Activated T-helper 2 cell treated with anti-CD3 and anti-CD28 coated beads, Interferon-gamma antibody, Interleukin-2, Interleukin-4, amounts not matched to agents 10 μg/mL and 5 μg/mL and 100 μg/mL, durations not matched to agents 14 hours and 24 hours and 36 hours (primary cell): ENCODE data around the gene MEOX1. TPM values are rescaled to one million over a fixed set of nuclear protein-coding genes. Genes with fewer than 3 reads are reported as not detected.
"Not testable (repeated sequence)": the region's sequence is repeated elsewhere in the genome, so short reads cannot be mapped to it uniquely, and the experiment has no call there.

ENCODE experiments used
- DNase-seq: peaks from one replicate; pipeline ENCODE4 v3.0.0; 2021; ENCODE audit warnings: low spot score
- H3K27ac Mint-ChIP-seq: one replicate; pipeline ENCODE4 v1.8.0; 2021; ENCODE audit warnings: mixed read lengths
- H3K27me3 Mint-ChIP-seq: one replicate; pipeline ENCODE4 v1.8.0; 2021; ENCODE audit warnings: low read depth, mixed read lengths
- H3K36me3 Mint-ChIP-seq: one replicate; pipeline ENCODE4 v1.8.0; 2021; ENCODE audit warnings: low read depth, mixed read lengths
- H3K4me1 Mint-ChIP-seq: one replicate; pipeline ENCODE4 v1.8.0; 2021; ENCODE audit warnings: low read depth, mixed read lengths
- H3K4me3 Mint-ChIP-seq: one replicate; pipeline ENCODE4 v1.8.0; 2021; ENCODE audit warnings: low read depth, mild to moderate bottlenecking, moderate library complexity, mixed read lengths
- H3K9me3 Mint-ChIP-seq: one replicate; pipeline ENCODE4 v1.8.0; 2021; ENCODE audit warnings: mixed read lengths
- intact Hi-C: fragments of 100-400 bp; cut with micrococcal nuclease; formaldehyde crosslinking; loops from one replicate; pipeline ENCODE4 v1.15.1; 2023
- total RNA-seq: library from RNA; stranded (reverse); gene quantifications from 2 replicates; pipeline ENCODE4 v1.2.3, GENCODE V29; 2022

Gene MEOX1
- total RNA-seq, 1 donor from 2014 or later: 1.8 TPM

GRCh38 chr17:43602556-43602955, 59.2 kb downstream of the MEOX1 start:
- H3K27me3 Mint-ChIP-seq, H3K4me1 Mint-ChIP-seq, H3K36me3 Mint-ChIP-seq: not testable (repeated sequence)

GRCh38 chr17:43601280-43602039, 60.3 kb downstream of the MEOX1 start:
- Mint-ChIP-seq H3K27me3 (peaks cover 10% of the 10 kb centered on the region), H3K36me3 (no peaks in the 10 kb centered on the region), H3K4me3 (no peak overlapping the region), H3K27ac (no peak overlapping the region), H3K9me3 (no peaks in the 10 kb centered on the region), H3K4me1 (no peaks in the 10 kb centered on the region)
- DNase-seq: no peak
- intact Hi-C loops: no loop called here

More at GRCh38 chr17:43602556-43602955, 59.2 kb downstream of the MEOX1 start:
- H3K4me3 Mint-ChIP-seq, H3K27ac Mint-ChIP-seq, intact Hi-C loops, H3K9me3 Mint-ChIP-seq, DNase-seq: not testable (repeated sequence)

- Mint-ChIP-seq H3K27me3 (peaks cover 16% of the 10 kb centered on the region), H3K4me3 (no peak overlapping the region), H3K9me3 (no peaks in the 10 kb centered on the region), H3K4me1 (no peaks in the 10 kb centered on the region), H3K27ac (no peak overlapping the region), H3K36me3 (no peaks in the 10 kb centered on the region)
- no peak for DNase-seq
- intact Hi-C loops: no loop called here
These were observed 61.9 kb downstream of the MEOX1 start for GRCh38 chr17:43599835-43600234.

- H3K27me3 Mint-ChIP-seq: peaks cover 16% of the 10 kb centered on the region
- H3K36me3 Mint-ChIP-seq: no peaks in the 10 kb centered on the region
- no peaks in the 10 kb centered on the region for H3K9me3 Mint-ChIP-seq
- intact Hi-C loops: no loop called here
- H3K27ac Mint-ChIP-seq: no peak overlapping the region
- no peak for DNase-seq
- no peaks in the 10 kb centered on the region for H3K4me1 Mint-ChIP-seq
- no peak overlapping the region for H3K4me3 Mint-ChIP-seq
These were observed 62.7 kb downstream of the MEOX1 start for GRCh38 chr17:43599046-43599395.

- intact Hi-C loops: no loop called here
- Mint-ChIP-seq H3K27ac (no peak overlapping the region), H3K4me3 (no peak overlapping the region), H3K27me3 (peaks cover 16% of the 10 kb centered on the region), H3K9me3 (no peaks in the 10 kb centered on the region), H3K4me1 (no peaks in the 10 kb centered on the region), H3K36me3 (no peaks in the 10 kb centered on the region)
- no peak for DNase-seq
These were observed 63.2 kb downstream of the MEOX1 start for GRCh38 chr17:43598357-43599045.

- Mint-ChIP-seq H3K4me1 (no peaks in the 10 kb centered on the region), H3K27me3 (peaks cover 16% of the 10 kb centered on the region), H3K4me3 (no peak overlapping the region), H3K36me3 (no peaks in the 10 kb centered on the region), H3K27ac (no peak overlapping the region), H3K9me3 (no peaks in the 10 kb centered on the region)
- DNase-seq: no peak
- intact Hi-C loops: no loop called here
These were observed 63.9 kb downstream of the MEOX1 start for GRCh38 chr17:43597624-43598356.

- Mint-ChIP-seq H3K9me3 (no peaks in the 10 kb centered on the region), H3K36me3 (no peaks in the 10 kb centered on the region)
These were observed 66.3 kb downstream of the MEOX1 start for GRCh38 chr17:43595466-43595865.

GRCh38 chr17:43591779-43592562, 69.8 kb downstream of the MEOX1 start:
- DNase-seq: no peak
- Mint-ChIP-seq H3K9me3 (no peaks in the 10 kb centered on the region), H3K27ac (no peak overlapping the region), H3K36me3 (no peaks in the 10 kb centered on the region), H3K4me1 (no peaks in the 10 kb centered on the region), H3K27me3 (peaks cover 8% of the 10 kb centered on the region), H3K4me3 (no peak overlapping the region)
- intact Hi-C loops: no loop called here

More at GRCh38 chr17:43595466-43595865, 66.3 kb downstream of the MEOX1 start:
- no peak overlapping the region for H3K4me3 Mint-ChIP-seq
- DNase-seq: no peak
- intact Hi-C loops: no loop called here
- H3K27me3 Mint-ChIP-seq: peaks cover 13% of the 10 kb centered on the region
- no peak overlapping the region for H3K27ac Mint-ChIP-seq
- H3K4me1 Mint-ChIP-seq: no peaks in the 10 kb centered on the region

GRCh38 chr17:43591001-43591400, 70.7 kb downstream of the MEOX1 start:
- H3K36me3 Mint-ChIP-seq: no peaks in the 10 kb centered on the region
- no peaks in the 10 kb centered on the region for H3K9me3 Mint-ChIP-seq
- DNase-seq: no peak
- H3K27ac Mint-ChIP-seq: no peak overlapping the region
- H3K27me3 Mint-ChIP-seq: peaks cover 1% of the 10 kb centered on the region
- intact Hi-C loops: no loop called here
- H3K4me3 Mint-ChIP-seq: no peak overlapping the region
- H3K4me1 Mint-ChIP-seq: no peaks in the 10 kb centered on the region

Other genes with a start within 250 kb of the MEOX1 start
- gene DHX8, start 177.9 kb downstream of the MEOX1 start, total RNA-seq: 53.2 and 56.8 TPM in 2 replicates
- 11.0 and 12.8 TPM in 2 replicates for gene ETV4, start 115.6 kb downstream of the MEOX1 start, total RNA-seq
- gene SOST, start 96.9 kb upstream of the MEOX1 start, total RNA-seq: not detected in 2 replicates
- 12.6 and 14.8 TPM in 2 replicates for gene DUSP3, start 117.1 kb upstream of the MEOX1 start, total RNA-seq
- gene CFAP97D1, start 118.5 kb upstream of the MEOX1 start, total RNA-seq: not detected in 2 replicates
- 0.14 and 0.21 TPM in 2 replicates for gene MPP3, start 171.2 kb upstream of the MEOX1 start, total RNA-seq
- gene CD300LG, start 185.3 kb upstream of the MEOX1 start, total RNA-seq: not detected in 2 replicates
- gene MPP2, start 245.6 kb upstream of the MEOX1 start, total RNA-seq: 1.2 and 1.4 TPM in 2 replicates